WTC11 (cell line): ENCODE measurements around the gene PTAR1. TPM values are rescaled to one million over a fixed set of nuclear protein-coding genes. Genes with fewer than 3 reads are reported as not detected.
A peak's percentile ranks its signal among the peaks of the same experiment; 100 is the strongest.
"Not testable (repeated sequence)": the region's sequence is repeated elsewhere in the genome, so short reads cannot be mapped to it uniquely, and the experiment has no call there.

ENCODE experiments used
- ATAC-seq: fragments of 200-7000 bp; cut with Tn5 transposase; 2 replicates; pipeline ENCODE4 v1.10.0; 2021; ENCODE audit warnings: mild to moderate bottlenecking, moderate library complexity
- CTCF ChIA-PET: fragments of 300-600 bp; sonication (Branson Sonifier 250); formaldehyde crosslinking; loops from one replicate; lab custom pipeline; 2021; ENCODE audit warnings: antibody characterized with exemption; lab: Charles Lee
- POLR2A ChIA-PET: fragments of 350-600 bp; sonication (Branson Sonifier 250); formaldehyde crosslinking; loops from one replicate; lab custom pipeline; 2021; ENCODE audit warnings: antibody characterized with exemption; lab: Charles Lee
- DNase-seq: peaks from one replicate; pipeline ENCODE4 v3.0.0; 2021; ENCODE audit warnings: low spot score
- H3K27ac Mint-ChIP-seq: 2 replicates; pipeline ENCODE4 v1.8.0; 2021; ENCODE audit warnings: mixed read lengths
- H3K27me3 Mint-ChIP-seq: 2 replicates; pipeline ENCODE4 v1.8.0; 2021; ENCODE audit warnings: low read depth, mild to moderate bottlenecking, moderate library complexity, mixed read lengths
- H3K36me3 Mint-ChIP-seq: 2 replicates; pipeline ENCODE4 v1.8.0; 2021; ENCODE audit warnings: mixed read lengths
- H3K4me1 Mint-ChIP-seq: 2 replicates; pipeline ENCODE4 v1.8.0; 2022; ENCODE audit warnings: mixed read lengths
- H3K4me3 Mint-ChIP-seq: 2 replicates; pipeline ENCODE4 v1.8.0; 2021; ENCODE audit warnings: mild to moderate bottlenecking, moderate library complexity, mixed read lengths
- H3K9me3 Mint-ChIP-seq: 2 replicates; pipeline ENCODE4 v1.8.0; 2021; ENCODE audit warnings: mixed read lengths
- ARID4B ChIP-seq: sonication (generic); formaldehyde crosslinking; IDR thresholded peaks from 2 replicates; pipeline ENCODE4 v1.8.0; 2023; ENCODE audit warnings: missing genetic modification reagents, mild to moderate bottlenecking, borderline replicate concordance
- ATF2 ChIP-seq: sonication (generic); formaldehyde crosslinking; IDR thresholded peaks from 2 replicates; pipeline ENCODE4 v1.8.1; 2022; ENCODE audit warnings: low read depth, missing genetic modification reagents, borderline replicate concordance
- E2F4 ChIP-seq: sonication (generic); formaldehyde crosslinking; IDR thresholded peaks from 2 replicates; pipeline ENCODE4 v1.8.1; 2022; ENCODE audit warnings: low read depth, mild to moderate bottlenecking, moderate library complexity, missing genetic modification reagents, borderline replicate concordance
- E2F5 ChIP-seq: sonication (generic); formaldehyde crosslinking; IDR thresholded peaks from 2 replicates; pipeline ENCODE4 v1.8.1; 2022; ENCODE audit warnings: mild to moderate bottlenecking, moderate library complexity, missing genetic modification reagents
- ELF4 ChIP-seq: sonication (generic); formaldehyde crosslinking; IDR thresholded peaks from 2 replicates; pipeline ENCODE4 v1.8.1; 2022; ENCODE audit warnings: low read depth, mild to moderate bottlenecking, moderate library complexity, missing genetic modification reagents
- FOXJ3 ChIP-seq: sonication (generic); formaldehyde crosslinking; IDR thresholded peaks from 2 replicates; pipeline ENCODE4 v1.9.0; 2021; ENCODE audit warnings: missing genetic modification reagents, mild to moderate bottlenecking, borderline replicate concordance
- FOXK1 ChIP-seq: sonication (generic); formaldehyde crosslinking; IDR thresholded peaks from 2 replicates; pipeline ENCODE4 v1.8.0; 2022; ENCODE audit warnings: mild to moderate bottlenecking, moderate library complexity, missing genetic modification reagents
- FOXP4 ChIP-seq: sonication (generic); formaldehyde crosslinking; IDR thresholded peaks from 2 replicates; pipeline ENCODE4 v1.8.0; 2022; ENCODE audit warnings: mild to moderate bottlenecking, missing genetic modification reagents
- GABPB1 ChIP-seq: sonication (generic); formaldehyde crosslinking; IDR thresholded peaks from 2 replicates; pipeline ENCODE4 v1.8.1; 2023; ENCODE audit warnings: mild to moderate bottlenecking, missing genetic modification reagents
- GTF2I ChIP-seq: fragments of 250-450 bp; sonication (Bioruptor Pico); conservative IDR thresholded peaks from 2 replicates; pipeline ENCODE4 v1.4.0; 2021; ENCODE audit warnings: mild to moderate bottlenecking
- JAZF1 ChIP-seq: fragments of 250-450 bp; sonication (Bioruptor Pico); IDR thresholded peaks from 2 replicates; pipeline ENCODE4 v1.9.0; 2021; ENCODE audit warnings: moderate library complexity, mild to moderate bottlenecking, inconsistent platforms
- MAX ChIP-seq: sonication (generic); formaldehyde crosslinking; IDR thresholded peaks from 2 replicates; pipeline ENCODE4 v1.8.0; 2022; ENCODE audit warnings: mild to moderate bottlenecking, missing genetic modification reagents
- NFYB ChIP-seq: sonication (generic); formaldehyde crosslinking; conservative IDR thresholded peaks from 2 replicates; pipeline ENCODE4 v1.8.0; 2022; ENCODE audit warnings: low read depth, missing genetic modification reagents
- TEAD1 ChIP-seq: sonication (generic); formaldehyde crosslinking; IDR thresholded peaks from 2 replicates; pipeline ENCODE4 v1.8.0; 2022; ENCODE audit warnings: mild to moderate bottlenecking, missing genetic modification reagents
- ZNF138 ChIP-seq: sonication (generic); formaldehyde crosslinking; conservative IDR thresholded peaks from 2 replicates; pipeline ENCODE4 v1.8.1; 2022; ENCODE audit warnings: mild to moderate bottlenecking, moderate library complexity, missing genetic modification reagents
- ZNF423 ChIP-seq: fragments of 250-450 bp; sonication (Bioruptor Pico); IDR thresholded peaks from 2 replicates; pipeline ENCODE4 v2.1.2; 2022; ENCODE audit warnings: mild to moderate bottlenecking, moderate library complexity
- total RNA-seq: library from RNA; stranded (reverse); gene quantifications from 3 replicates; pipeline ENCODE4 v1.2.3, GENCODE V29; 2021

PTAR1 gene
- total RNA-seq, 1 experiment from 2014 or later, result 90.8 TPM

GRCh38 chr9:69768101-69768500 is 8.3 kb upstream of the PTAR1 start (continued):
- no peak for TF ChIP-seq FOXP4
- TF ChIP-seq, all 79 proteins: peak for 0

GRCh38 chr9:69763862-69764261 is 4.1 kb upstream of the PTAR1 start:
- Mint-ChIP-seq H3K27ac (peak overlapping the region; percentile 97), H3K4me3 (peak overlapping the region; percentile 40), H3K4me1 (peaks cover 32% of the 10 kb centered on the region)
- POLR2A ChIA-PET, H3K27me3 Mint-ChIP-seq, ATAC-seq, H3K9me3 Mint-ChIP-seq, DNase-seq, CTCF ChIA-PET, H3K36me3 Mint-ChIP-seq: not testable (repeated sequence)

- Mint-ChIP-seq H3K36me3 (peaks cover 6% of the 10 kb centered on the region), H3K27me3 (no peaks in the 10 kb centered on the region), H3K4me1 (peaks cover 40% of the 10 kb centered on the region), H3K27ac (peak overlapping the region; percentile 89), H3K4me3 (peak overlapping the region; percentile 35), H3K9me3 (no peaks in the 10 kb centered on the region)
- ATAC-seq (no peak), DNase-seq (no peak)
- CTCF ChIA-PET, result interaction anchor here (0.6 kb wide), 1 partner anchor 99 kb away, joined by 3 read pairs; no protein-coding TSS in a partner anchor
- no peak for TF ChIP-seq ZNF138
- no peak for TF ChIP-seq FOXJ3 (CRISPR knock-in tag)
- TF ChIP-seq JAZF1 (CRISPR knock-in tag), result no peak
- TF ChIP-seq MAX (CRISPR knock-in tag), result no peak
- no peak for TF ChIP-seq GTF2I (CRISPR knock-in tag)
- no peak for TF ChIP-seq TEAD1 (CRISPR knock-in tag)
- no peak for TF ChIP-seq ATF2 (CRISPR knock-in tag)
- TF ChIP-seq ELF4 (CRISPR knock-in tag), result no peak
- TF ChIP-seq E2F4 (CRISPR knock-in tag), result no peak
- TF ChIP-seq GABPB1 (CRISPR knock-in tag), result no peak
- TF ChIP-seq NFYB (CRISPR knock-in tag), result no peak
- no peak for TF ChIP-seq FOXK1
- POLR2A ChIA-PET, result interaction anchor here (0.5 kb wide), 1 partner anchor 21 kb away, joined by 3 read pairs; no protein-coding TSS in a partner anchor
These were observed 2.7 kb upstream of the PTAR1 start for GRCh38 chr9:69762527-69762926.

GRCh38 chr9:69760278-69760610 is 433 bp upstream of the PTAR1 start:
- H3K27ac Mint-ChIP-seq, result peak overlapping the region; percentile 94
- peaks cover 10% of the 10 kb centered on the region for H3K36me3 Mint-ChIP-seq
- no peaks in the 10 kb centered on the region for H3K9me3 Mint-ChIP-seq
- no peaks in the 10 kb centered on the region for H3K27me3 Mint-ChIP-seq
- ATAC-seq (peak; percentile 18), DNase-seq (no peak)
- CTCF ChIA-PET, result interaction anchor here (0.8 to 1.0 kb wide), 4 partner anchors 14 to 350 kb away, joined by 3 read pairs; partner anchors contain the start of gene APBA1
- POLR2A ChIA-PET, result no interaction called here
- H3K4me3 Mint-ChIP-seq, result peak overlapping the region; percentile 78
- peaks cover 55% of the 10 kb centered on the region for H3K4me1 Mint-ChIP-seq
- TF ChIP-seq ZNF423 (no peak), ATF2 (CRISPR knock-in tag) (no peak), ARID4B (CRISPR knock-in tag) (no peak), E2F5 (CRISPR knock-in tag) (no peak)
